GM18511 (cell line): ENCODE results near the gene KMT5C.

Experiments used
- ATAC-seq: cut with Tn5 transposase; IDR thresholded peaks from one replicate; pipeline ENCODE4 v1.9.1; 2021; ENCODE audit warnings: mild to moderate bottlenecking, moderate library complexity; ENCODE audit not compliant: unreplicated experiment

Gene KMT5C

GRCh38 chr19:55346725-55347441, 7.2 kb downstream of the KMT5C start:
- no peak for ATAC-seq

GRCh38 chr19:55347442-55348009, 7.8 kb downstream of the KMT5C start:
- ATAC-seq, result no peak

GRCh38 chr19:55348317-55349034, 8.8 kb downstream of the KMT5C start:
- ATAC-seq, result no peak

- ATAC-seq, result no peak
These were observed 11.1 kb downstream of the KMT5C start for GRCh38 chr19:55350620-55351315.

GRCh38 chr19:55352040-55352439, 12.4 kb downstream of the KMT5C start:
- ATAC-seq, result no peak

- ATAC-seq, result no peak
These were observed 13.0 kb downstream of the KMT5C start for GRCh38 chr19:55352549-55353145.

GRCh38 chr19:55353356-55353802, 13.7 kb downstream of the KMT5C start:
- no peak for ATAC-seq

- ATAC-seq, result no peak
These were observed 14.4 kb downstream of the KMT5C start for GRCh38 chr19:55353803-55354697.

- ATAC-seq, result no peak
These were observed 15.1 kb downstream of the KMT5C start, which contains the start of gene COX6B2 for GRCh38 chr19:55354698-55355212. Gene COX6B2, minus strand, starts transcription at chr19:55354719. Its CDS starts 198 bp downstream, at chr19:55354521.

GRCh38 chr19:55355213-55355821, 15.6 kb downstream of the KMT5C start:
- no peak for ATAC-seq

- no peak for ATAC-seq
These were observed 18.8 kb downstream of the KMT5C start for GRCh38 chr19:55358493-55358892.

- ATAC-seq, result no peak
These were observed 19.6 kb downstream of the KMT5C start for GRCh38 chr19:55358943-55359908.

GRCh38 chr19:55360902-55361301, 21.2 kb downstream of the KMT5C start:
- no peak for ATAC-seq

- ATAC-seq, result no peak
These were observed 22.7 kb downstream of the KMT5C start for GRCh38 chr19:55362174-55362989.

- ATAC-seq, result no peak
These were observed 23.5 kb downstream of the KMT5C start, which contains the start of gene GARIN5B for GRCh38 chr19:55362990-55363716. Gene GARIN5B, minus strand, starts transcription at chr19:55363260. Its CDS starts 194 bp downstream, at chr19:55363066.

GRCh38 chr19:55365245-55365644, 25.6 kb downstream of the KMT5C start:
- ATAC-seq, result no peak
